Progenitor cell of endocrine pancreas (in vitro differentiated cells): ENCODE measurements around the gene MUC21. TPM values are rescaled to one million over a fixed set of nuclear protein-coding genes. Genes with fewer than 3 reads are reported as not detected.
"Not testable (repeated sequence)": the region's sequence is repeated elsewhere in the genome, so short reads cannot be mapped to it uniquely, and the experiment has no call there.

Source experiments
- DNase-seq: peaks from one replicate; pipeline ENCODE4 v3.0.0; 2021; ENCODE audit warnings: low spot score; ENCODE audit not compliant: unreplicated experiment
- H3K27ac Mint-ChIP-seq: 2 replicates; pipeline ENCODE4 v1.8.0; 2021; ENCODE audit warnings: mild to moderate bottlenecking, moderate library complexity, mixed read lengths
- H3K27me3 Mint-ChIP-seq: 2 replicates; pipeline ENCODE4 v1.8.0; 2021; ENCODE audit warnings: mixed read lengths
- H3K36me3 Mint-ChIP-seq: 2 replicates; pipeline ENCODE4 v1.8.0; 2022; ENCODE audit warnings: mixed read lengths; ENCODE audit not compliant: insufficient read depth
- H3K4me1 Mint-ChIP-seq: 2 replicates; pipeline ENCODE4 v1.8.0; 2021; ENCODE audit warnings: low read depth, mixed read lengths
- H3K4me3 Mint-ChIP-seq: 2 replicates; pipeline ENCODE4 v1.8.0; 2021; ENCODE audit warnings: low read depth, mild to moderate bottlenecking, moderate library complexity, mixed read lengths
- H3K9me3 Mint-ChIP-seq: 2 replicates; pipeline ENCODE4 v1.8.0; 2021; ENCODE audit warnings: low read depth, mixed read lengths
- total RNA-seq: library from RNA; stranded (reverse); gene quantifications from 2 replicates; pipeline ENCODE4 v1.2.1, GENCODE V29; 2021
- TF ChIP-seq, protein P1 (sequence below): fragments of 200-600 bp; sonication (generic); IDR thresholded peaks from one replicate; pipeline ENCODE4 v1.5.0; 2021; ENCODE audit warnings: antibody characterized with exemption, mild to moderate bottlenecking; ENCODE audit not compliant: unreplicated experiment

MUC21 gene
- total RNA-seq, 1 donor from 2014 or later = not detected

DNA sequence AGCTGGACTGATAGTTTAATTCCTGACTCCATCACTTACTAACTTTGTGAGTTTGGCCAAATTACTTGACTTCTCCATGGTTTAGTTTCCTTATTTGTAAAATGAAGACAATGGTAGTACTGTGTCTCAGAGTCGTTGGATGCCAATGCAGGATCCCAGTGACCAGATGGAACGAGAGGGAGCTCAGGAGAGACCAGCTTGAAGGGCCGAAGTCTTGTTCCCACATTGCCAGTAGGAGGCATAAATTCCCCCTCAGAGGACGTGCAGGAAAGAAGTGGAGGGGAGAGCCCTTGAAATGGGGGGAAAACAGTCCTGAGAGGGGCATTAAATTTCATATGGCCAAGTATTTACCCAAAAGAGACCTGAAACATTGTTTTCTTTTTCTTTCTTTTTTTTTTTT lies 24.6 kb downstream of the MUC21 start:
- H3K9me3 Mint-ChIP-seq = no peaks in the 10 kb centered on the region
- H3K4me3 Mint-ChIP-seq = no peak overlapping the region
- TF ChIP-seq, protein P1, sequence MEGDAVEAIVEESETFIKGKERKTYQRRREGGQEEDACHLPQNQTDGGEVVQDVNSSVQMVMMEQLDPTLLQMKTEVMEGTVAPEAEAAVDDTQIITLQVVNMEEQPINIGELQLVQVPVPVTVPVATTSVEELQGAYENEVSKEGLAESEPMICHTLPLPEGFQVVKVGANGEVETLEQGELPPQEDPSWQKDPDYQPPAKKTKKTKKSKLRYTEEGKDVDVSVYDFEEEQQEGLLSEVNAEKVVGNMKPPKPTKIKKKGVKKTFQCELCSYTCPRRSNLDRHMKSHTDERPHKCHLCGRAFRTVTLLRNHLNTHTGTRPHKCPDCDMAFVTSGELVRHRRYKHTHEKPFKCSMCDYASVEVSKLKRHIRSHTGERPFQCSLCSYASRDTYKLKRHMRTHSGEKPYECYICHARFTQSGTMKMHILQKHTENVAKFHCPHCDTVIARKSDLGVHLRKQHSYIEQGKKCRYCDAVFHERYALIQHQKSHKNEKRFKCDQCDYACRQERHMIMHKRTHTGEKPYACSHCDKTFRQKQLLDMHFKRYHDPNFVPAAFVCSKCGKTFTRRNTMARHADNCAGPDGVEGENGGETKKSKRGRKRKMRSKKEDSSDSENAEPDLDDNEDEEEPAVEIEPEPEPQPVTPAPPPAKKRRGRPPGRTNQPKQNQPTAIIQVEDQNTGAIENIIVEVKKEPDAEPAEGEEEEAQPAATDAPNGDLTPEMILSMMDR = no peak
- DNase-seq = no peak
- H3K36me3 Mint-ChIP-seq = no peaks in the 10 kb centered on the region
- H3K27me3 Mint-ChIP-seq = peaks cover 21% of the 10 kb centered on the region
- H3K4me1 Mint-ChIP-seq = peaks cover 13% of the 10 kb centered on the region
- H3K27ac Mint-ChIP-seq = no peak overlapping the region

DNA sequence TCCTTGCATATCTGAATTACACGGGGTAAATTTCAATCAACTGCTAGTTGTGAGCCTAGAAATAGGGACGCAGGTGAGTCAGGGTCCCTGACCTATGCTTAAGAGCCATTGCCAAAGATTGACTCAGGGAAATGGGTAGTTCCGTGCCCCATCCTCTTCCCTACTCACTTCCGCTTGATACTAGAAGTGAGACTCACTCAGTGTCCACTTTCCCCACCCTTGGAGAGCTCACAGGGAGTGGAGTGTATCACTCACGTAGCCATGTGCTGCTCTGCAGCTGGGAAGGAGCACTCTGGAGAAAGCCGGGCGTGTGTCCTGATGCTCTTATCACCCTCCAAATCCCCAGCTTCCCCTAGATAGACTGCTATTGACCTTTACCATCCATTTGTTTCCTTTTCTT lies 26.2 kb downstream of the MUC21 start:
- H3K27me3 Mint-ChIP-seq = peaks cover 21% of the 10 kb centered on the region
- H3K9me3 Mint-ChIP-seq = no peaks in the 10 kb centered on the region
- H3K27ac Mint-ChIP-seq = no peak overlapping the region
- TF ChIP-seq, protein P1 = no peak
- no peak overlapping the region for H3K4me3 Mint-ChIP-seq
- H3K36me3 Mint-ChIP-seq = no peaks in the 10 kb centered on the region
- peaks cover 13% of the 10 kb centered on the region for H3K4me1 Mint-ChIP-seq
- no peak for DNase-seq

DNA sequence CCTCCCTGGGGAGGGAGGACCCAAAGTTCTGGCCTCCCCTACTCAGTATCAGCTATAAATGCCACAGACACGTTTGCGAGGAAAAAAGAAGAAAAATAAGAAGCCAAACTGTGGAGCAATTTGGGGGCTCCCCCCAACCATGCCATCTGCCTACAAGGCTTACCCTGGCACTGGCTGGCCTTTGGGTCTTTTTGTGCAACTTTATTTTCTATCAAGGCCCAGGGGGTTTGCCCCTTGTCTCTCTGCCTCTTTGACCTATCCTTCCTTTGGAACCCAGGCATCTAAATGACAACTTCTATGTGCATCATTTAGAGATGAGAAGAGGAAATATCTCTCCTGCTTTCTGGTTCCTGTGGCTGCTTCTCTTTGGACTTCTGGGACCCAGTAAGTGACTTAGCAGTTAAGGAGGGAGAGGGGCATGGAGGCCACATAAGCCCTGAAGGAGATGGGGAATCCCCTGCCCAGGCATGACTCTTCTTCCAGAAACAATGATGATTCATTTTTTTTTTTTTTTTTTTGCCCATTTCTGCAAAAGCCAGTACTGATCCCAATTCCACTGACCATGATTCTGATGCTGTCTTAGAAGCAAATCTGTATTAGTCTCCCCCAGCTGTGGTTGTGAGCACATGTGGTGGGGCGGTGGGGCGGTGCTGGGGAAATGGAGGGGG lies 27.0 kb downstream of the MUC21 start, which contains the start of gene MUC22:
Gene MUC22 (plus strand): TSS at position 82 of the 668 bp plus-strand sequence. CDS start 233 bp downstream, at position 315.
- no peaks in the 10 kb centered on the region for H3K9me3 Mint-ChIP-seq
- no peak for DNase-seq
- H3K4me1 Mint-ChIP-seq = peaks cover 10% of the 10 kb centered on the region
- H3K27ac Mint-ChIP-seq = no peak within 1 kb of the TSS
- H3K27me3 Mint-ChIP-seq = peaks cover 21% of the 10 kb centered on the region
- H3K36me3 Mint-ChIP-seq = no peaks in the 10 kb centered on the region
- H3K4me3 Mint-ChIP-seq = no peak within 1 kb of the TSS
- TF ChIP-seq, protein P1 = no peak

DNA sequence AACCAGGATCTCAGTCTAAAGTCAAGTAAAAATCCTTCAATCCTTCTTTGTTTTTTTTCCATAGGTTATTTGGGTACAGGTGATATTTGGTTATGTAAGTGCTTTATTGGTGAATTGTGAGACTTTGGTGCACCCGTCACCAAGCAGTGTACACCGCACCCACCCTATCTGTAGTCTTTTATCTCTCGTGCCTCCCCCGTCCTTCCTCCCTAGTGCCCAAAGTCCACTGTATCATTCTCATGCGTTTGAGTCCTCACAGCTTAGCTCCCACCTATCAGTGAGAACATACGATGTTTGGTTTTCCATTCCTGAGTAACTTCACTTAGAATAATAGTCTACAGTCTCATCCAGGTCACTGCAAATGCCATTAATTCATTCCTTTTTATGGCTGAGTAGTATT lies 27.6 kb downstream of the MUC21 start:
- peaks cover 10% of the 10 kb centered on the region for H3K4me1 Mint-ChIP-seq
- H3K27ac Mint-ChIP-seq = no peak overlapping the region
- no peak overlapping the region for H3K4me3 Mint-ChIP-seq
- DNase-seq = no peak
- peaks cover 6% of the 10 kb centered on the region for H3K9me3 Mint-ChIP-seq
- H3K27me3 Mint-ChIP-seq = peaks cover 21% of the 10 kb centered on the region
- TF ChIP-seq, protein P1 = no peak
- no peaks in the 10 kb centered on the region for H3K36me3 Mint-ChIP-seq

DNA sequence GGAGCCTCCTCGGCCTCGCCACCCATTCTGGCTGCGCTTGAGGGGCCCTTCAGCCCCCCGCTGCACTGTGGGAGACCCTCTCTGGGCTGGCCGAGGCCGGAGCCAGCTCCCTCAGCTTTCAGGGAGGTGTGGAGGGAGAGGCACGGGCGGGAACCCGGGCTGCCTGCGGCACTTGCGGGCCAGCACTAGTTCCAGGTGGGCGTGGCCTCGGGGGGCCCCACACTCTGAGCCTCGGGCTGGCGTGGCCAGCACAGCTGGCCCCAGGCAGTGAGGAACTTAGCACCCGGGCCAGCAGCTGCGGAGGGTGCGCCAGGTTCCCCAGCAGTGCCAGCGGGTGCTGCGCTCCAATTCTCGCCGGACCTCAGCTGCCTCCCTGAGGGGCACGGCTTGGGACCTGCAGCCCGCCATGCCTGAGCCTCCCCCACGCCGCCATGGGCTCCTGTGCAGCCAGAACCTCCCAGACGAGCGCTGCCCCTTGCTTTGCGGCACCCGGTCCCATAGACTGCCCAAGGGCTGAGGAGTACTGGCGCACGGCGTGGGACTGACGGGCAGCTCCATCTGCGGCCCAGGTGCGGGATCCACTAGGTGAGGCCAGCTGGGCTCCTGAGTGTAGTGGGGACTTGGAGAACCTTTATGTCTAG lies 33.3 kb downstream of the MUC21 start:
- H3K27ac Mint-ChIP-seq = no peak overlapping the region
- DNase-seq = no peak
- TF ChIP-seq, protein P1 = no peak
- no peak overlapping the region for H3K4me3 Mint-ChIP-seq
- H3K4me1 Mint-ChIP-seq = peaks cover 2% of the 10 kb centered on the region
- H3K36me3 Mint-ChIP-seq = no peaks in the 10 kb centered on the region
- peaks cover 13% of the 10 kb centered on the region for H3K9me3 Mint-ChIP-seq
- H3K27me3 Mint-ChIP-seq = peaks cover 21% of the 10 kb centered on the region

DNA sequence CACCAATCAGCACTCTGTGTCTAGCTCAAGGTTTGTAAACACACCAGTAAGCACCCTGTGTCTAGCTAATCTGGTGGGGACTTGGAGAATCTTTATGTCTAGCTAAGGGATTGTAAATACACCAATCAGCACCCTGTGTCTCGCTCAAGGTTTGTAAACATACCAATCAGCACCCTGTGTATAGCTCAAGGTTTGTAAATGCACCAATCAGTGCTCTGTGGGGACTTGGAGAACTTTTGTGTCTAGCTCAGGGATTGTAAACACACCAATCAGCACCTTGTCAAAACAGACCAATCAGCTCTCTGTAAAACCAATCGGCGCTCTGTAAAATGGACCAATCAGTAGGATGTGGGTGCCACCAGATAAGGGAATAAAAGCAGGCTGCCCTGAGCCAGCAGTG lies 33.9 kb downstream of the MUC21 start:
- Mint-ChIP-seq H3K9me3 (peaks cover 13% of the 10 kb centered on the region), H3K27me3 (peaks cover 18% of the 10 kb centered on the region)
- H3K27ac Mint-ChIP-seq, H3K4me1 Mint-ChIP-seq, H3K36me3 Mint-ChIP-seq, H3K4me3 Mint-ChIP-seq, DNase-seq: not testable (repeated sequence)
